K562 (cell line): ENCODE data around the gene HAPSTR1. TPM values are rescaled to one million over a fixed set of nuclear protein-coding genes. Genes with fewer than 3 reads are reported as not detected.

ENCODE experiments used
- ZBTB40 ChIP-seq, 2 experiments: fragments of 450-650 bp in 1 of 2; sonication (generic) in 1 of 2; formaldehyde crosslinking in 1 of 2; IDR thresholded peaks; 2 replicates each; pipeline versions ENCODE4 v1.7.1 to v1.9.0; 2016 to 2022; ENCODE audit warnings: inconsistent platforms in 1 of 2, mild to moderate bottlenecking in 1 of 2, missing genetic modification reagents in 1 of 2
- ZNF79 ChIP-seq: fragments of 250-450 bp; sonication (Bioruptor Pico); IDR thresholded peaks from 2 replicates; pipeline ENCODE4 v1.4.0; 2020; ENCODE audit warnings: low read depth, mild to moderate bottlenecking, moderate library complexity
- polyA plus RNA-seq, 8 experiments: library from polyadenylated mRNA; depleted of rRNA in 4 of 8; stranded (reverse) in 5 of 8; unstranded in 3 of 8; fragments of >200 nt; fragmentation: Nextera tagmentation in 2 of 8; fragmentation: Illumina TruSeq in 1 of 8; extraction: Ambion mirVana in 2 of 8; extraction: Trizol in 1 of 8; gene quantifications; 2 replicates each; pipeline versions ENCODE4 v1.2.1 to v1.2.3, GENCODE V29; 2011 to 2014; ENCODE audit warnings: inconsistent platforms in 1 of 8, missing spikeins in 1 of 8
- total RNA-seq, 7 experiments: library from RNA; depleted of rRNA in 6 of 7; stranded (reverse); fragments of >200 nt in 6 of 7; fragmentation: Illumina TruSeq in 2 of 7; extraction: Trizol in 2 of 7; gene quantifications; 2 replicates each; pipeline versions ENCODE4 v1.2.1 to v1.2.3, GENCODE V29; 2011 to 2021; ENCODE audit warnings: low replicate concordance in 1 of 7

HAPSTR1 gene
- total and polyA plus RNA-seq, 9 of the 15 experiments (the other 6 are each of a cell fraction or from before 2014, with no cell fraction given) = 10.8 to 67.9 (median 36.5) TPM

GRCh38 chr16:9048302-9048700 lies 43.1 kb upstream of the HAPSTR1 start (continued):
- peak; percentile 5; the same call in 1 of the 2 replicates for TF ChIP-seq ZBTB40 (IDR thresholded peaks at IDR 0.05)
- no peak for TF ChIP-seq ZBTB40 (CRISPR knock-in tag; IDR thresholded peaks at IDR 0.05)
- no peak for TF ChIP-seq ZNF79 (CRISPR knock-in tag)
